Measurements from ENCODE around the gene STON2. TPM values are rescaled to one million over a fixed set of nuclear protein-coding genes. Genes with fewer than 3 reads are reported as not detected.

Gene STON2
- total and polyA plus RNA-seq, 2 of the 13 experiments (the other 11 are each of a cell fraction or from before 2014, with no cell fraction given), result 2.1 to 11.0 TPM

- peak; percentile 40; the same call in 1 of the 2 replicates for TF ChIP-seq PHF8 (CRISPR knock-in tag; IDR thresholded peaks at IDR 0.05)
- peak; percentile 47; the same call in 1 of the 2 replicates for TF ChIP-seq ZGPAT (CRISPR knock-in tag; IDR thresholded peaks at IDR 0.05)
- no peak for TF ChIP-seq ZNF615 (CRISPR knock-in tag; IDR thresholded peaks at IDR 0.05; ENCODE audit: borderline replicate concordance)
- peak; percentile 37; the same call in 1 of the 2 replicates for TF ChIP-seq ZBTB14 (CRISPR knock-in tag; IDR thresholded peaks at IDR 0.05)
- peak; percentile 86 for TF ChIP-seq TOPORS (CRISPR knock-in tag; IDR thresholded peaks at IDR 0.05)
- peak; percentile 56; the same call in 1 of the 2 replicates for TF ChIP-seq RBFOX2 (IDR thresholded peaks at IDR 0.05; ENCODE audit: low read depth, low read length)
- TF ChIP-seq ELF4 (CRISPR knock-in tag; IDR thresholded peaks at IDR 0.05; ENCODE audit: borderline replicate concordance), result no peak
- TF ChIP-seq SKI (IDR thresholded peaks at IDR 0.05; ENCODE audit: partially characterized antibody), result peak; percentile 55
- peak; percentile 46; the same call in 1 of the 2 replicates for TF ChIP-seq MTF1 (CRISPR knock-in tag; IDR thresholded peaks at IDR 0.05)
- TF ChIP-seq EP300 (IDR thresholded peaks at IDR 0.05; ENCODE audit: low read depth in 2 of 2, low read length in 2 of 2), result no peak
- TF ChIP-seq EP300 (CRISPR knock-in tag; IDR thresholded peaks at IDR 0.05; ENCODE audit: borderline replicate concordance), result peak; percentile 24; the same call in 1 of the 2 replicates
- no peak for TF ChIP-seq RCOR2 (CRISPR knock-in tag; IDR thresholded peaks at IDR 0.05)
- no peak for TF ChIP-seq ZFP91 (CRISPR knock-in tag; IDR thresholded peaks at IDR 0.05; ENCODE audit: borderline replicate concordance)
- TF ChIP-seq CBX5 (CRISPR knock-in tag; IDR thresholded peaks at IDR 0.05; ENCODE audit: borderline replicate concordance), result peak; percentile 35; the same call in 1 of the 2 replicates
- TF ChIP-seq ZBTB43 (CRISPR knock-in tag; conservative IDR thresholded peaks at IDR 0.05), result peak; percentile 52; the same call in 1 of the 2 replicates
- no peak for TF ChIP-seq NR2C2 (CRISPR knock-in tag; IDR thresholded peaks at IDR 0.05; ENCODE audit: borderline replicate concordance)
Observed at GRCh38 chr14:81436296-81437138, 36.4 kb upstream of the STON2 start (continued).
